Cardiac muscle cell (in vitro differentiated cells and primary cell): Measurements from ENCODE around the gene FZD2. TPM values are rescaled to one million over a fixed set of nuclear protein-coding genes. Genes with fewer than 3 reads are reported as not detected.

Experiments used
- DNase-seq, 2 donors: peaks; one replicate each; pipeline versions ENCODE4 v3.0.0 to v3.0.0-alpha.2; 2010 to 2017; ENCODE audit warnings: low read depth in 1 of 2, low spot score in 1 of 2
- H3K27ac ChIP-seq: fragments of 200-600 bp; sonication (generic); 2 replicates; pipeline ENCODE4 v1.5.1; 2016
- H3K27me3 ChIP-seq: fragments of 200-600 bp; sonication (generic); 2 replicates; pipeline ENCODE4 v1.6.0; 2016; ENCODE audit warnings: control low read depth
- H3K36me3 ChIP-seq: fragments of 200-600 bp; sonication (generic); 2 replicates; pipeline ENCODE4 v1.5.1; 2016; ENCODE audit warnings: control low read depth
- H3K4me1 ChIP-seq: fragments of 200-600 bp; sonication (generic); 2 replicates; pipeline ENCODE4 v1.8.1; 2017; ENCODE audit warnings: low read depth, mild to moderate bottlenecking, mixed run types
- H3K4me3 ChIP-seq: fragments of 200-600 bp; sonication (generic); 2 replicates; pipeline ENCODE4 v1.5.1; 2016; ENCODE audit warnings: mild to moderate bottlenecking
- H3K9me3 ChIP-seq: fragments of 200-600 bp; sonication (generic); 2 replicates; pipeline ENCODE4 v1.5.1; 2017; ENCODE audit warnings: low read depth, mild to moderate bottlenecking, control low read depth
- CTCF ChIP-seq: IDR thresholded peaks from 2 replicates; pipeline ENCODE4 v1.5.1; 2012; ENCODE audit warnings: low read depth, mild to moderate bottlenecking, low read length
- polyA plus RNA-seq: library from polyadenylated mRNA; unstranded; fragments of >200 nt; fragmentation: Nextera tagmentation; extraction: Ambion mirVana; gene quantifications from 2 replicates; pipeline ENCODE4 v1.2.1, GENCODE V29; 2016
- total RNA-seq: library from RNA; depleted of rRNA; stranded (reverse); fragments of >200 nt; gene quantifications from 2 replicates; pipeline ENCODE4 v1.2.3, GENCODE V29; 2016

FZD2 gene
- total and polyA plus RNA-seq, 2 experiments from 2014 or later, result 47.4 to 51.5 TPM

GRCh38 chr17:44548376-44549230 is 8.7 kb upstream of the FZD2 start:
- no peak overlapping the region for H3K27ac ChIP-seq
- H3K27me3 ChIP-seq, result no peaks in the 10 kb centered on the region
- TF ChIP-seq CTCF, result no peak
- H3K4me1 ChIP-seq, result peaks cover 25% of the 10 kb centered on the region
- DNase-seq, result no peak
- no peak overlapping the region for H3K4me3 ChIP-seq
- H3K9me3 ChIP-seq, result no peaks in the 10 kb centered on the region
- no peaks in the 10 kb centered on the region for H3K36me3 ChIP-seq

GRCh38 chr17:44549686-44550085 is 7.6 kb upstream of the FZD2 start:
- Histone ChIP-seq H3K27ac (peak overlapping the region; percentile 64), H3K36me3 (no peaks in the 10 kb centered on the region), H3K9me3 (no peaks in the 10 kb centered on the region), H3K4me3 (no peak overlapping the region), H3K27me3 (no peaks in the 10 kb centered on the region), H3K4me1 (peaks cover 20% of the 10 kb centered on the region)
- DNase-seq, result no peak
- TF ChIP-seq CTCF, result no peak

- no peak for DNase-seq
- Histone ChIP-seq H3K4me3 (no peak overlapping the region), H3K4me1 (peaks cover 28% of the 10 kb centered on the region), H3K27me3 (no peaks in the 10 kb centered on the region), H3K36me3 (no peaks in the 10 kb centered on the region), H3K27ac (no peak overlapping the region), H3K9me3 (no peaks in the 10 kb centered on the region)
- TF ChIP-seq CTCF, result no peak
Observed at GRCh38 chr17:44552361-44552760, 4.9 kb upstream of the FZD2 start.

GRCh38 chr17:44555099-44555498 is 2.2 kb upstream of the FZD2 start:
- Histone ChIP-seq H3K4me1 (peaks cover 12% of the 10 kb centered on the region), H3K9me3 (no peaks in the 10 kb centered on the region), H3K27ac (no peak overlapping the region), H3K4me3 (no peak overlapping the region), H3K36me3 (no peaks in the 10 kb centered on the region), H3K27me3 (no peaks in the 10 kb centered on the region)
- no peak for TF ChIP-seq CTCF
- no peak for DNase-seq

- DNase-seq, result peak; percentile 67 to 71
- Histone ChIP-seq H3K4me3 (peak overlapping the region; percentile 49), H3K4me1 (peaks cover 17% of the 10 kb centered on the region), H3K36me3 (no peaks in the 10 kb centered on the region), H3K27me3 (no peaks in the 10 kb centered on the region), H3K9me3 (no peaks in the 10 kb centered on the region), H3K27ac (peak overlapping the region; percentile 94)
- TF ChIP-seq CTCF, result no peak
Observed at GRCh38 chr17:44556166-44556831, 985 bp upstream of the FZD2 start.
